ENCODE measurements around the gene PDE7B.

DNA sequence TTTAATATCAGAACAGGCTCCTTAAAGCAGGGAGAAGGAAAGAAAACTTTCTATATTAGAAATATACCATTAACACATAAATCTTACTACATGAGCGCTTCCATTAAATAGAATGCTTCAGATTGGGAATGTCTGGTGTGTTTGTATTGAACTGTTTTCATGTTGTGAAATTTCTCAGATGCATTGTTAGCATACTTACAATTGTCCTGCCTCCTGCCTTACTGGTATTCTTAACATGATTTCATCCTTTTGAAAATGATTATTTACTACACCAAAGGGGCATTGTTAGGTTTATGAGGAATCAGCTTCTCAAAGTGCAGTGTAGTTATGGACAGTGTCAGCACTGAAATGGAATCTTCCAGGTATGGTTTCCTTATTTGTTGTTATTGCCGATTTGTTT, 253.1 kb downstream of the PDE7B start:
- TF ChIP-seq POLR2A (IDR thresholded peaks at IDR 0.05), result no peak
- TF ChIP-seq, protein P1, sequence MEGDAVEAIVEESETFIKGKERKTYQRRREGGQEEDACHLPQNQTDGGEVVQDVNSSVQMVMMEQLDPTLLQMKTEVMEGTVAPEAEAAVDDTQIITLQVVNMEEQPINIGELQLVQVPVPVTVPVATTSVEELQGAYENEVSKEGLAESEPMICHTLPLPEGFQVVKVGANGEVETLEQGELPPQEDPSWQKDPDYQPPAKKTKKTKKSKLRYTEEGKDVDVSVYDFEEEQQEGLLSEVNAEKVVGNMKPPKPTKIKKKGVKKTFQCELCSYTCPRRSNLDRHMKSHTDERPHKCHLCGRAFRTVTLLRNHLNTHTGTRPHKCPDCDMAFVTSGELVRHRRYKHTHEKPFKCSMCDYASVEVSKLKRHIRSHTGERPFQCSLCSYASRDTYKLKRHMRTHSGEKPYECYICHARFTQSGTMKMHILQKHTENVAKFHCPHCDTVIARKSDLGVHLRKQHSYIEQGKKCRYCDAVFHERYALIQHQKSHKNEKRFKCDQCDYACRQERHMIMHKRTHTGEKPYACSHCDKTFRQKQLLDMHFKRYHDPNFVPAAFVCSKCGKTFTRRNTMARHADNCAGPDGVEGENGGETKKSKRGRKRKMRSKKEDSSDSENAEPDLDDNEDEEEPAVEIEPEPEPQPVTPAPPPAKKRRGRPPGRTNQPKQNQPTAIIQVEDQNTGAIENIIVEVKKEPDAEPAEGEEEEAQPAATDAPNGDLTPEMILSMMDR (IDR thresholded peaks at IDR 0.05), result no peak

Data from thyroid gland (tissue), 4 donors.